Stimulated activated CD4-positive, alpha-beta T cell treated with anti-CD3 and anti-CD28 coated beads, TNF-alpha, amount 100 ng/mL, for 1 hour (primary cell): Measurements from ENCODE around the gene NFYB.
A peak's percentile ranks its signal among the peaks of the same experiment; 100 is the strongest.
"Not testable (repeated sequence)": the region's sequence is repeated elsewhere in the genome, so short reads cannot be mapped to it uniquely, and the experiment has no call there.

Experiments used
- DNase-seq, 3 donors: peaks; one replicate each; pipeline ENCODE4 v3.0.0-alpha.2; 2020; ENCODE audit warnings: low read depth in 3 of 3, low spot score in 1 of 3

The NFYB gene

DNA sequence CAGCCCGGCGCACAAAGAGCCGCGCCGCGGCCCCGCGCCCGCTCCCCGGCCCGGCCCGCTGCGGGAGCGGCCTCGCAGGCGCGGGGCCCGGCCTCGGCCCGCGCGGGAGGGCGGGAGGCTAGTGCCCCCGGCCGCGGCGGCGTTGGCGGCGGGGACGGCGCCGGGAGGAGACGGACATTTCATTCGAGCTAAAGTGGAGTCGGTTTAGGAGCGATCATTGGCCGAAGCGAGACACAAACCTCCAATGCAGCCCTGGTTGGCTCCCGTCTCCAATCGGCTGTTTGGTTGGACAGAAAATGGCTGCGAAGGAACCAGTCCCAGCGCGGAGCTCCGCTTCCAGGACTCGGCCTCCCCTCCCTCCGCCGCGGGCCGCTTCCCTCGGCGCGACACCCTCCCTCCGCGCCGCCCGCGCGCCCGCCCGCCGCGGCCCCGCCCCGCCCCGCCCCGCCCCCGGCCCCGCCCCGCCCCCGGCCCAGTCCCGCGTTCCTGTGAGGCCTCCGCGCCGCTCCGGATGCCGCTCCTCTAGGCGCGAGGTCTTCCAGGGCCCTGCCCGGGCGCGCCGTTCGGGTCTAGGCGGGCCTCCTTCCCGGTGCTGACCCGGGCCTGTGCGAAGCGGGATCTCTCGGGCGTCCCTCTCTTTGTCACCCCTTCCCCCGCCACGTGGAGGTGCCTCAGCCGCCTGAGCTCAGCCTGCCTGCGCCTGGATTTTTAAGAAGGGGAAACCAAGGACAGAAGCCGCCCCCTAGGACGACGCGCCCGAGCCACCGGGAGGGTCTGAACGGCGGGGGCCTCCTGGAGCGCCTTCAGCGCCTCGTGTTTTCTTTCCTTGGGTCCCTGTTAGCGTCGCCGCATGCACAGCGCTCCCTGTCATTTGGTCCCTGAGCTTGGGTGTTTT is at the start of gene NFYB:
NFYB (minus strand) TSS at position 309 of the 895 bp plus-strand sequence. CDS start 2,757 bp downstream, outside the sequence.
- peak; percentile 80 to 90 (median 85) for DNase-seq

DNA sequence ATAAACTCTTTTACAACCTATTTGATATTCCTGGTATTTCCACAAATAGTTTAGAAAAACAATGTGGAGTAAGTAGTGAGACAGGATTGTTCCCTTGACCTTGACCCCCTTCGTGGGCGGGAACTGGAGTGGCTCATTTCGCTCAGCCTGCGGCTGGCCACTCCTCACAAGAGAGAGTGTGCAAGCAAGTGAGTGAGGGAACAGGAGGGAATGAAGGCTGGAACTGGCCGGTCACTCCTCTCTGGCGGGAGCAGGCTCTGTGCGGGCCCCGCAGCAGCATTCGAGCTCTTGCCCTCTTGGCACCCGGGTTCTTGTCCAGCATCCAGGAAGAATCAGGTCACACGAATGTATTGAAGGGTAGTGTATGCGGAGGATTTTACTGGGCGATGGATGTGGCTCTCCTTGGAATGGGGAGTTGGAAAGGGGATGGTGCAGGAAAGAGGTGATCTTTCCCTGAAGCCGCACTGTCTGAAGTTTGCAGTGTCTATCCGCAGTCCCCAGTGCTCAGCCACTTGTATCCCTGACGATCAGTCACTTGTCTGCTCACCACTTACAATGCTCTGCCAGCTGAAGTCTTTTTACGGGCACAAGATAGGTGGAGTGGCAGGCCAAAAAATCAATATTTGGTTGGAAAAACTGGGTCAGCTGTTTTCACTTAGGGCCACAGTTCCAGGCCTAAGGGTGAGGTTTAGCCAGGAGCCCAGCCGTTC is 49.6 kb upstream of the NFYB start:
- no peak for DNase-seq

DNA sequence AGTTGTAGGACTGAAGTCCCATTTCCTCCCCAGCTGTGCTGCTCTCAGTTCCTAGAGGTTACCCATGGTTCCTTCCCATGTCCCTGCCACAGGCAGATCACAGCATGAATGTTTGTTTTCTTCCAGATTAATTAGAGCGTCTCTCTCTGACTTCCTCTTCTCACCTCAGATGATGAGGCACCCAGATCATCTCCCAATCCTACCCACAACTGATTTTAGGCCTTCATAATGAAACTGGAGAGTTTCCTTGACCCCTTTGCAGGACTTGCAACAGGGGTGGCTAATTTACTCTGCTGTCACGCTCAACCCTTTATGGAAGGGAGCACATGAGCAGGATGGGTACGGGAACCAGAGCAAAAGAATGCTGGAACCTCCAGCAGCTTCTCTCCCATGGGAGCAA is 45.4 kb upstream of the NFYB start:
- DNase-seq: no peak

GRCh38 chr12:104182621-104183378 is 44.8 kb upstream of the NFYB start:
- no peak for DNase-seq

GRCh38 chr12:104182144-104182543 is 44.1 kb upstream of the NFYB start:
- no peak for DNase-seq

DNA sequence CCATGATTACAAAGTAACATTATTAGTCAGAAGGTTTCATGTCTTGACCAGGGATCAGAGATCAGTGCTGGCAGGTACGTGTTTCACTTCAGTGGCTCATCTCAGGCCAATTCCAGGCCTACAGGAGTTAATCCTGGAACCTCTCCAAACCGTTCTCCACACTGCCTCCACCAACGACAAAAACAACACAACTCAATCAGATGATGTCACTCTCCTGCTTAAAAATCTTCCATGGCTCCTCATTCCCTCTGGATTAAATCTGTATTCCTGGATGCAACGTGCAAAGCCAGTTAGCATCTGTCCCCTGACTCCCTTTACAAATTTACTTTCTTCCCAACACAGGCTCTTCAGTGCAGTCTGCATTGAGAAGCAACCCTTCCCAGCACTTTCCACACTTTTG is 43.3 kb upstream of the NFYB start:
- DNase-seq: no peak

GRCh38 chr12:104180374-104180773 is 42.4 kb upstream of the NFYB start:
- no peak for DNase-seq

GRCh38 chr12:104177663-104178501 is 39.9 kb upstream of the NFYB start:
- DNase-seq: no peak

- DNase-seq: no peak
Measured at GRCh38 chr12:104177336-104177662, 39.3 kb upstream of the NFYB start.

DNA sequence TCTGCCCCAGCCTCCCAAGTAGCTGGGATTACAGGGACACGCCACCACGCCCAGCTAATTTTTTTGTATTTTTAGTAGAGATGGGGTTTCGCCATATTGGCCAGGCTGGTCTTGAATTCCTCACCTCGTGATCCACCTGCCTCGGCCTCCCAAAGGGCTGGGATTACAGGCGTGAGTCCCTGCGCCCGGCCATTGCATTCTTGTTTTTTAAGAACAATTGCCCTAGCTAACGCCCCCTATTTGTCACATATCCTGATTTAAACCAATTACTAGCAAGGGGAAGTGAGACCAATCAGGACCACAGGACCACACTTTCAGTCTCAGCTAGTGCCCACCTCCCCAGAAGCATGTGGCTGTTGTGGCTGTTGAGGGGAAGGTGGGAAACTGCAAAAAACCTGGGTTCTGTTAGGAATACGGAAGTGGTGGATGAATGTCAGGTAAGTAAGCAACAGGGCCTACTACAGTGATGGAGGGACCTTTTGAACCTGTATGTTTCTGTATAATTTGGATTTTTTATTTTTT is 37.8 kb upstream of the NFYB start:
- DNase-seq: no peak

GRCh38 chr12:104173804-104174203 is 35.8 kb upstream of the NFYB start:
- DNase-seq: not testable (repeated sequence)

DNA sequence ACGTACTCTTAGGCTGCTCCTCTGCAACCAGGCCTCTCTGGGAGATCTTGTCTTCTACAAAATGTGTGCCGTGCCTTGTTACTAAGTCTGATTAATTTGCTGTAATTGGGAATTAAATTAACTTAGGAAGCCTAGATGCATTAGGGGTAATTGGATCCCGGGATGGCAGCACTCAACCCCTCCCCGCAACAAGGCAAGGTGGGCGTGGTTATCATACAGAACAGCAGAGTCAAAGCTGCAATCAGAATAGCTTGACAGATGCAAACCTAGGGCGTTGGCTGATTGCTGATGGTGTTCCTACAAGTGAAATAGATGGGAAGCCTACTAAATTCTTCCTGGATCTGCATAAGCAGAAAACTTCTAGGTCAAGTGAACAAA is 34.5 kb upstream of the NFYB start:
- DNase-seq: no peak

- DNase-seq: no peak
Measured at GRCh38 chr12:104171785-104172569, 34.0 kb upstream of the NFYB start.

DNA sequence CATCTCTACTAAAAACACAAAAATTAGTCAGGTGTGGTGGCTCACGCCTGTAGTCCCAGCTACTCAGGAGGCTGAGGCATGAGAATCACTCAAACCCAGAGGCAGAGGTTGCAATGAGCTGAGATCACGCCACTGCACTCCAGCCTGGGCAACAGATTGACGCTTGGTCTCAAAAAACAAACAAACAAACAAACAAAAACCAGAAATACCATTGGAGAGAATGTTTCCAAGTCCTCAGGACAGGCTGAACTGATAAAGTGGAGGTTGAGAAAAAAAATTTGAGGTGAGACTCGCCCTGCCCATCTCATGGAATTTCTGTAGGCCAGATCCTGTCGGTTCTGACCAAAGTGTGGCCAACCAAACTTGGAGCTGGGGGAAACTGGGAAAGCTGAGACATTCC is 30.6 kb upstream of the NFYB start:
- DNase-seq: no peak

GRCh38 chr12:104167519-104168458 is 29.8 kb upstream of the NFYB start:
- no peak for DNase-seq

DNA sequence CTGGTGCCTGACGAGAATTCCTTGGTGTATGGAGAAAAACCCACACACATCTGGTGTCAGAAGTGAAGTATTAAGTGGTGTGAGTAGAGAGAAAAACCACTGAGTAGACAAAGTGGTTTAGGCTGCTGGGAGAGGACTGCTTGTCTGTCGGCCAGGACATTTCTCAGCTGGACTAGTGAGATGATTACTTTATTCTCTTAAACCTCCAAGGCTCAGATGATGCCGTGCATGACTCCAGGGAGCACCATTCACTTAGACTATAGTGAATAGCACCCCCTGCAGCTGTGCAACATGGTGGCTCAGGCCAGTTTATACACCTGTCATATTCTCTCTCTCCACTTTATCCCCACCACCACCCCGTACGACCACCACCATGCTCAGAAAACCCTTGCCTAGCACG is 28.5 kb upstream of the NFYB start:
- DNase-seq: no peak

DNA sequence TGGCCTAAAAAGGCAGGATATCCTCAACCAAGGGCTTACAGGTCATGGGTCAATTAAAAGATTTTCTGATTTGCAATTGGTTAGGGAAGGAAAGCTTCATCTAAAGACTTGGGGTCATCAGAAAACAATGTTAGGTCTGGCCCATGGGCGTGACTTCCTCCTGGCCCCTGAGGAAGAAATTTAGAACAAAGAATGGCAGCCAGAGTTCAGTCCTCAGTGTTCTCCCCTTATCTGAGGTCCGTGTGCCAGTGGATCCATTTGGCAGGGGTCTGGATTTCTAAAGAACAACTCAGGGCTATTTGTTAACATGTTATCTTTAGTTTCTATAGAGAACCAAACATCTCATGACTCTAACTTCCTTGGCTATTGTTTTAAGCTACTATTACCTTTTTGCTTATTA is 27.8 kb upstream of the NFYB start:
- no peak for DNase-seq

GRCh38 chr12:104164634-104165033 is 26.6 kb upstream of the NFYB start:
- DNase-seq: no peak

GRCh38 chr12:104163631-104164030 is 25.6 kb upstream of the NFYB start:
- no peak for DNase-seq
